HepG2 (cell line): ENCODE data around the gene C20orf96. TPM values are rescaled to one million over a fixed set of nuclear protein-coding genes. Genes with fewer than 3 reads are reported as not detected.

Experiments used
- ATAC-seq: fragments of 200-7000 bp; cut with Tn5 transposase; 3 replicates; pipeline ENCODE4 v1.9.1; 2020; ENCODE audit warnings: mild to moderate bottlenecking, moderate library complexity
- BruUV-seq: library from RNA; stranded (reverse); fragments of 400-500 nt; replicated peaks from 2 replicates; lab custom pipeline; 2021; lab: Mats Ljungman, UMichigan
- CTCF ChIA-PET: fragments of 300-600 bp; formaldehyde crosslinking; extraction: SDS; loops from one replicate; lab custom pipeline; 2021; ENCODE audit warnings: low total read pairs, inconsistent platforms, low intra/inter-chr PET ratio; lab: Yijun Ruan, JAX
- POLR2A ChIA-PET: fragments of 350-600 bp; sonication (Branson Sonifier 250); formaldehyde crosslinking; loops from one replicate; lab custom pipeline; 2020; ENCODE audit warnings: antibody characterized with exemption, inconsistent platforms; lab: Yijun Ruan, JAX
- DNase-seq: peaks from one replicate; pipeline ENCODE4 v3.0.0-alpha.2; 2015; ENCODE audit warnings: low spot score
- FAIRE-seq: peaks from 3 replicates; lab custom pipeline; 2011; peaks lifted over from hg19 to GRCh38; lab: Jason Lieb, UNC
- H2AFZ ChIP-seq: one replicate; pipeline ENCODE4 v1.6.1; 2011; ENCODE audit warnings: low read length, inconsistent platforms
- H3K27ac ChIP-seq: fragments of 300-600 bp; 3 replicates; pipeline ENCODE4 v1.8.0; 2011; ENCODE audit warnings: mixed run types, mild to moderate bottlenecking, mixed read lengths, low read length, inconsistent platforms; ENCODE audit not compliant: insufficient read depth; ENCODE audit errors: extremely low read length
- H3K27me3 ChIP-seq, 2 experiments: fragments of 200-600 bp in 1 of 2; 2 replicates in 1 of 2; 3 replicates in 1 of 2; pipeline versions ENCODE4 v1.6.0 to v1.8.0; 2011; ENCODE audit warnings: low read length in 2 of 2, mild to moderate bottlenecking in 2 of 2, moderate library complexity in 2 of 2, inconsistent platforms in 1 of 2; ENCODE audit not compliant: insufficient read depth in 2 of 2, control insufficient read depth in 1 of 2
- H3K36me3 ChIP-seq, 2 experiments: fragments of 200-600 bp in 1 of 2; replicated peaks in 1 of 2; 2 replicates in 1 of 2; 3 replicates in 1 of 2; pipeline versions ENCODE4 v1.5.1 to v1.8.0; 2011; ENCODE audit warnings: low read length in 2 of 2, inconsistent platforms in 1 of 2; ENCODE audit not compliant: insufficient read depth in 2 of 2, control insufficient read depth in 1 of 2
- H3K4me1 ChIP-seq: 2 replicates; pipeline ENCODE4 v1.5.1; 2012; ENCODE audit warnings: low read length, inconsistent platforms; ENCODE audit not compliant: insufficient read depth
- H3K4me2 ChIP-seq: 2 replicates; pipeline ENCODE4 v1.6.0; 2011; ENCODE audit warnings: low read depth, low read length, inconsistent platforms
- H3K4me3 ChIP-seq, 3 experiments: fragments of 200-600 bp in 1 of 3; sonication (generic), shearing (Covaris generic) in 1 of 3; replicated peaks in 1 of 3; 2 replicates each; pipeline ENCODE4 v1.5.1; 2011 to 2016; ENCODE audit warnings: low read length in 3 of 3, inconsistent platforms in 2 of 3, low read depth in 2 of 3, mild to moderate bottlenecking in 2 of 3, control low read depth in 1 of 3, mixed read lengths in 1 of 3; ENCODE audit not compliant: insufficient read depth in 1 of 3
- H3K79me2 ChIP-seq: one replicate; pipeline ENCODE4 v1.6.1; 2011; ENCODE audit warnings: low read length, inconsistent platforms; ENCODE audit not compliant: insufficient read depth
- H3K9ac ChIP-seq: 2 replicates; pipeline ENCODE4 v1.6.0; 2011; ENCODE audit warnings: mild to moderate bottlenecking, low read depth, low read length, inconsistent platforms; ENCODE audit not compliant: insufficient read depth
- H3K9me3 ChIP-seq: 2 replicates; pipeline ENCODE4 v1.5.1; 2012; ENCODE audit warnings: mild to moderate bottlenecking, low read length
- H4K20me1 ChIP-seq: 2 replicates; pipeline ENCODE4 v1.6.0; 2011; ENCODE audit warnings: inconsistent platforms, mild to moderate bottlenecking, low read length, moderate library complexity; ENCODE audit not compliant: insufficient read depth
- CEBPB ChIP-seq: IDR thresholded peaks from 2 replicates; pipeline ENCODE4 v1.6.1; 2011; ENCODE audit warnings: low read depth, low read length, improper control_type of control experiment, borderline replicate concordance
- NR2F6 ChIP-seq, 2 experiments: IDR thresholded peaks; 2 replicates each; pipeline ENCODE4 v1.6.1; 2016; ENCODE audit warnings: antibody characterized with exemption in 1 of 2, mild to moderate bottlenecking in 1 of 2
- PATZ1 ChIP-seq: sonication (generic); formaldehyde crosslinking; IDR thresholded peaks from 2 replicates; pipeline ENCODE4 v1.4.0; 2020; ENCODE audit warnings: missing genetic modification reagents
- SIN3A ChIP-seq: IDR thresholded peaks from 2 replicates; pipeline ENCODE4 v1.6.1; 2011; ENCODE audit warnings: low read depth, mild to moderate bottlenecking, control low read depth, low read length, borderline replicate concordance
- THAP11 ChIP-seq: IDR thresholded peaks from 2 replicates; pipeline ENCODE4 v1.6.1; 2016; ENCODE audit warnings: missing biosample characterization, missing genetic modification reagents
- ZFP36 ChIP-seq: fragments of 150-350 bp; IDR thresholded peaks from 2 replicates; pipeline ENCODE4 v1.6.1; 2018; ENCODE audit warnings: borderline replicate concordance, low read length, low read depth; ENCODE audit not compliant: partially characterized antibody
- ZNF224 ChIP-seq: sonication (generic); formaldehyde crosslinking; IDR thresholded peaks from 2 replicates; pipeline ENCODE4 v1.5.0; 2020; ENCODE audit warnings: mild to moderate bottlenecking, missing genetic modification reagents
- ZUFSP ChIP-seq: sonication (generic); formaldehyde crosslinking; IDR thresholded peaks from 2 replicates; pipeline ENCODE4 v1.9.0; 2021; ENCODE audit warnings: missing genetic modification reagents, mild to moderate bottlenecking, borderline replicate concordance
- WGBS: methylation state at CpG from one replicate; pipeline ENCODE4 v1.1.6; 2017; ENCODE audit warnings: low lambda C conversion rate; 5-methylcytosine and 5-hydroxymethylcytosine counted together
- in situ Hi-C: cut with HindIII; loops from 2 replicates; pipeline ENCODE4 v1.10.0; 2017; ENCODE audit warnings: low pct_unique_long_range_greater_than_20kb; ENCODE audit not compliant: extremely low pct_ligation_motif_present
- intact Hi-C: fragments of 100-400 bp; cut with micrococcal nuclease; formaldehyde crosslinking; loops from one replicate; pipeline ENCODE4 v1.10.0; 2022; ENCODE audit not compliant: unreplicated experiment
- polyA plus RNA-seq, 8 experiments: library from polyadenylated mRNA; depleted of rRNA in 3 of 8; stranded (reverse) in 7 of 8; unstranded in 1 of 8; fragments of >200 nt; fragmentation: Illumina TruSeq in 4 of 8; extraction: Trizol in 4 of 8; gene quantifications; 2 replicates each; pipeline versions ENCODE4 v1.2.1 to v1.2.3, GENCODE V29; 2011 to 2016; ENCODE audit warnings: low read depth in 4 of 8, missing spikeins in 1 of 8, mixed read lengths in 1 of 8; ENCODE audit not compliant: insufficient read depth in 1 of 8
- total RNA-seq, 5 experiments: library from RNA; depleted of rRNA; stranded (reverse); fragments of >200 nt; fragmentation: Illumina TruSeq; extraction: Trizol; gene quantifications; 2 replicates each; pipeline ENCODE4 v1.2.3, GENCODE V29; 2016; ENCODE audit warnings: low read depth in 1 of 5
- TF ChIP-seq, protein P1 (sequence below), 2 experiments: sonication (generic) in 1 of 2; formaldehyde crosslinking in 1 of 2; IDR thresholded peaks; 2 replicates each; pipeline versions ENCODE4 v1.5.1 to v1.6.1; 2011 to 2020; ENCODE audit warnings: borderline replicate concordance in 1 of 2, low read depth in 1 of 2, low read length in 1 of 2, mild to moderate bottlenecking in 1 of 2, missing genetic modification reagents in 1 of 2, moderate library complexity in 1 of 2
- TF ChIP-seq, protein P2 (sequence below): sonication (generic); formaldehyde crosslinking; IDR thresholded peaks from 2 replicates; pipeline ENCODE4 v1.5.1; 2020; ENCODE audit warnings: missing genetic modification reagents, mild to moderate bottlenecking, borderline replicate concordance
- TF ChIP-seq, protein P3 (sequence below): sonication (generic); formaldehyde crosslinking; IDR thresholded peaks from 2 replicates; pipeline ENCODE4 v1.8.0; 2022; ENCODE audit warnings: low read depth, missing genetic modification reagents

The C20orf96 gene
- total and polyA plus RNA-seq, 2 of the 13 experiments (the other 11 are each of a cell fraction or from before 2014, with no cell fraction given) = 3.8 to 20.6 TPM

GRCh38 chr20:289693-290083 is 862 bp downstream of the C20orf96 start (continued):
- no peak for TF ChIP-seq ZUFSP (CRISPR knock-in tag)
- no peak for TF ChIP-seq NR2F6 (IDR thresholded peaks at IDR 0.05)
- no peak for TF ChIP-seq NR2F6 (CRISPR knock-in tag; IDR thresholded peaks at IDR 0.05)
- no peak for TF ChIP-seq CEBPB

DNA sequence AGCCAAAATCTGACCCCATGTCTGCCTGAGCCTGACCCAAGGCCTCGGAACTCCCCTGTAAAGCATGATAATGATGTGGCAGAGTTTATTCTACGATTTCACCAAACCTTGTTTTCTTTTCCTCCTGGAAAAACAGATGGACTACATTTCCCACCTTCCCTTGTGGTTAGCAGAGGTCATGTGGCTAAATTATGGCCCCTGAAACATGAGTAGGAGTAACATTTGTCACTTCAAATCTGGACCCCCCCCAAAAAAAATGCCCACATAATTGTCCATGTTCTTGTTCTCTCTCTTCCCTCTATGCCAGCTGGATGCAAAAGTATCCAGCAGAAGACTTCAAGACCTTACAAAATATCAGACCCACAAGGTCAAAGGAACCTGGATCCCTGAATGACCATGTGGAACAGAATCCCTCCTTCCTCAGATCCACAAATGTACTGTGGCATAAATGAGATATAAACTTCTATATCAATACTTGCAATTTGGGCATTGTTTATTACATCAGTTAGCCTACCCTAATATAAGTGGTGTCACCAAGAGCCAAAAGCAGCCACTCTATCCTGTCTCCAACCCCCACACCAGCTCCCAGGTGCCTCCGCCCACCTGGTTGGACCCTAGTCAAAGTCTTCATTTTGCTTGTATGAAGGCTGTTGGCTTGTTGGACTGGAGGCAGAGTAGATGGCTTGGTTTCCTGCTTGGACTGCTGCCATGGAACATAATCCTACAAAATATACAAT is 1.4 kb downstream of the C20orf96 start:
- Histone ChIP-seq H2AFZ (no peak overlapping the region), H3K9me3 (no peaks in the 10 kb centered on the region), H3K4me2 (peak overlapping the region; percentile 98), H3K79me2 (peaks cover 10% of the 10 kb centered on the region), H3K27ac (no peak overlapping the region), H4K20me1 (no peaks in the 10 kb centered on the region), H3K4me3 (peak overlapping the region; percentile 63 to 85 (median 83); a peak in 5 of 6 replicates), H3K36me3 (no peaks in the 10 kb centered on the region), H3K4me1 (peaks cover 27% of the 10 kb centered on the region), H3K27me3 (peaks cover 2 to 19% of the 10 kb centered on the region in 2 experiments; a peak in 4 of 5 replicates), H3K9ac (peak overlapping the region; percentile 89)
- FAIRE-seq = peak; percentile 56
- POLR2A ChIA-PET = no interaction called here
- intact Hi-C loops (no loop called here), in situ Hi-C loops (no loop called here)
- DNase-seq = no peak
- no peak for ATAC-seq
- 93% methylated on average over 3 of the region's 3 CpGs for WGBS
- BruUV-seq = no TSS peak
- CTCF ChIA-PET = no interaction called here
- TF ChIP-seq ZNF224 (CRISPR knock-in tag) = no peak
- TF ChIP-seq, protein P1, sequence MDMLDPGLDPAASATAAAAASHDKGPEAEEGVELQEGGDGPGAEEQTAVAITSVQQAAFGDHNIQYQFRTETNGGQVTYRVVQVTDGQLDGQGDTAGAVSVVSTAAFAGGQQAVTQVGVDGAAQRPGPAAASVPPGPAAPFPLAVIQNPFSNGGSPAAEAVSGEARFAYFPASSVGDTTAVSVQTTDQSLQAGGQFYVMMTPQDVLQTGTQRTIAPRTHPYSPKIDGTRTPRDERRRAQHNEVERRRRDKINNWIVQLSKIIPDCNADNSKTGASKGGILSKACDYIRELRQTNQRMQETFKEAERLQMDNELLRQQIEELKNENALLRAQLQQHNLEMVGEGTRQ (IDR thresholded peaks at IDR 0.05; ENCODE audit: low read depth, low read length) = no peak
- TF ChIP-seq, protein P1 (CRISPR knock-in tag; IDR thresholded peaks at IDR 0.05; ENCODE audit: borderline replicate concordance) = peak; percentile 53; the same call in 1 of the 2 replicates
- TF ChIP-seq, protein P2, sequence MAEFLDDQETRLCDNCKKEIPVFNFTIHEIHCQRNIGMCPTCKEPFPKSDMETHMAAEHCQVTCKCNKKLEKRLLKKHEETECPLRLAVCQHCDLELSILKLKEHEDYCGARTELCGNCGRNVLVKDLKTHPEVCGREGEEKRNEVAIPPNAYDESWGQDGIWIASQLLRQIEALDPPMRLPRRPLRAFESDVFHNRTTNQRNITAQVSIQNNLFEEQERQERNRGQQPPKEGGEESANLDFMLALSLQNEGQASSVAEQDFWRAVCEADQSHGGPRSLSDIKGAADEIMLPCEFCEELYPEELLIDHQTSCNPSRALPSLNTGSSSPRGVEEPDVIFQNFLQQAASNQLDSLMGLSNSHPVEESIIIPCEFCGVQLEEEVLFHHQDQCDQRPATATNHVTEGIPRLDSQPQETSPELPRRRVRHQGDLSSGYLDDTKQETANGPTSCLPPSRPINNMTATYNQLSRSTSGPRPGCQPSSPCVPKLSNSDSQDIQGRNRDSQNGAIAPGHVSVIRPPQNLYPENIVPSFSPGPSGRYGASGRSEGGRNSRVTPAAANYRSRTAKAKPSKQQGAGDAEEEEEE = no peak
- TF ChIP-seq ZFP36 = no peak
- TF ChIP-seq SIN3A = no peak
- TF ChIP-seq, protein P3, sequence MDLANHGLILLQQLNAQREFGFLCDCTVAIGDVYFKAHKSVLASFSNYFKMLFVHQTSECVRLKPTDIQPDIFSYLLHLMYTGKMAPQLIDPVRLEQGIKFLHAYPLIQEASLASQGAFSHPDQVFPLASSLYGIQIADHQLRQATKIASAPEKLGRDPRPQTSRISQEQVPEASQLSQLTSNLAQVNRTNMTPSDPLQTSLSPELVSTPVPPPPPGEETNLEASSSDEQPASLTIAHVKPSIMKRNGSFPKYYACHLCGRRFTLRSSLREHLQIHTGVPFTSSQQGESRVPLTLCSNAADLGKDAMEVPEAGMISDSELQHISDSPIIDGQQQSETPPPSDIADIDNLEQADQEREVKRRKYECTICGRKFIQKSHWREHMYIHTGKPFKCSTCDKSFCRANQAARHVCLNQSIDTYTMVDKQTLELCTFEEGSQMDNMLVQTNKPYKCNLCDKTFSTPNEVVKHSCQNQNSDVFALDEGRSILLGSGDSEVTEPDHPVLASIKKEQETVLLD (CRISPR knock-in tag) = no peak
- TF ChIP-seq PATZ1 (CRISPR knock-in tag) = peak; percentile 15; the same call in 1 of the 2 replicates
- peak; percentile 90 for TF ChIP-seq THAP11 (CRISPR knock-in tag)
